Pancreas (tissue), 10 donors: ENCODE results near the gene NOL9. TPM values are rescaled to one million over a fixed set of nuclear protein-coding genes. Genes with fewer than 3 reads are reported as not detected.

Experiments used
- ATAC-seq, 4 donors: fragments of 200-7000 bp; cut with Tn5 transposase; one replicate each; pipeline versions ENCODE4 v1.8.0 to v1.9.1; 2020; ENCODE audit warnings: mild to moderate bottlenecking in 4 of 4, moderate library complexity in 4 of 4
- DNase-seq, 6 donors: peaks; one replicate each; pipeline ENCODE4 v3.0.0-alpha.2; 2020
- FAIRE-seq: peaks from 2 replicates; lab custom pipeline; 2012; peaks lifted over from hg19 to GRCh38; lab: Jason Lieb, UNC
- H3K27ac ChIP-seq, 4 donors: fragments of 200-600 bp; sonication (generic); 1 replicate in 3 of 4; 2 replicates in 1 of 4; pipeline versions ENCODE4 v1.5.0 to v1.8.0; 2020
- H3K27me3 ChIP-seq, 4 donors: fragments of 200-600 bp; one replicate each; pipeline ENCODE4 v1.8.0; 2021
- H3K36me3 ChIP-seq, 3 donors: fragments of 200-600 bp; sonication (generic) in 1 of 3; one replicate each; pipeline versions ENCODE4 v1.5.0 to v1.8.0; 2020 to 2021
- H3K4me1 ChIP-seq, 3 donors: fragments of 200-600 bp; one replicate each; pipeline ENCODE4 v1.8.0; 2021
- H3K4me3 ChIP-seq, 4 donors: fragments of 200-600 bp; sonication (generic) in 2 of 4; one replicate each; pipeline versions ENCODE4 v1.5.0 to v1.8.0; 2020 to 2021
- H3K9me3 ChIP-seq, 4 donors: fragments of 200-600 bp; one replicate each; pipeline ENCODE4 v1.8.0; 2021
- WGBS, 2 donors: extraction: QIAGEN DNeasy Blood & Tissue Kit; methylation state at CpG; one replicate each; pipeline ENCODE4 v1.1.7; 2013; 5-methylcytosine and 5-hydroxymethylcytosine counted together
- intact Hi-C, 3 donors: fragments of 100-400 bp; cut with DNase I; formaldehyde crosslinking; loops; one replicate each; pipeline versions ENCODE4 v1.11.1 to v1.14.2; 2022
- polyA plus RNA-seq, 2 donors: library from polyadenylated mRNA; stranded (reverse); fragments of 200-250 nt; gene quantifications; one replicate each; pipeline ENCODE4 v1.2.3, GENCODE V29; 2013
- total RNA-seq, 6 donors: library from RNA; stranded (reverse); fragmentation: NEBNext Ultra II Directional in 4 of 6; extraction: Animal tissue kit (Norgen Biotek cat#: 25700) in 4 of 6; gene quantifications; one replicate each; pipeline versions ENCODE4 v1.2.1 to v1.2.4, GENCODE V29; 2021 to 2023
- TF ChIP-seq, protein P1 (sequence below), 4 donors: fragments of 200-600 bp; sonication (generic) in 3 of 4; IDR thresholded peaks; one replicate each; pipeline versions ENCODE4 v1.5.0 to v1.8.0; 2021; ENCODE audit warnings: antibody characterized with exemption in 4 of 4
- donor health status: healthy with polysubstance abuse.
- donor health status: DM: no; HTN: no; CAD: no; lungs with moderate emphysema.
- donor health status: DM: no; HTN: no; CAD: no.
- donor health status: control.
- donor health status: control.
- donor health status: Bipolar disorder and iron deficiency.
- donor health status: DM: yes; HTN: yes; CAD: no.
- donor health status: DM: no; HTN: no; CAD: no.
- donor health status: DM: no; HTN: no; CAD: no.
- donor health status: DM: yes; HTN: yes; CAD: no.

Gene NOL9
- total and polyA plus RNA-seq, 8 donors = 7.5 to 15.1 (median 11.4) TPM

GRCh38 chr1:6485168-6486101, 68.9 kb downstream of the NOL9 start:
- peak in 2 of 6 donors; percentile 33 to 75 for DNase-seq

GRCh38 chr1:6484826-6485167, 69.5 kb downstream of the NOL9 start:
- no peaks in the 10 kb centered on the region for H3K9me3 ChIP-seq
- H3K4me1 ChIP-seq = no peaks in the 10 kb centered on the region
- TF ChIP-seq, protein P1, sequence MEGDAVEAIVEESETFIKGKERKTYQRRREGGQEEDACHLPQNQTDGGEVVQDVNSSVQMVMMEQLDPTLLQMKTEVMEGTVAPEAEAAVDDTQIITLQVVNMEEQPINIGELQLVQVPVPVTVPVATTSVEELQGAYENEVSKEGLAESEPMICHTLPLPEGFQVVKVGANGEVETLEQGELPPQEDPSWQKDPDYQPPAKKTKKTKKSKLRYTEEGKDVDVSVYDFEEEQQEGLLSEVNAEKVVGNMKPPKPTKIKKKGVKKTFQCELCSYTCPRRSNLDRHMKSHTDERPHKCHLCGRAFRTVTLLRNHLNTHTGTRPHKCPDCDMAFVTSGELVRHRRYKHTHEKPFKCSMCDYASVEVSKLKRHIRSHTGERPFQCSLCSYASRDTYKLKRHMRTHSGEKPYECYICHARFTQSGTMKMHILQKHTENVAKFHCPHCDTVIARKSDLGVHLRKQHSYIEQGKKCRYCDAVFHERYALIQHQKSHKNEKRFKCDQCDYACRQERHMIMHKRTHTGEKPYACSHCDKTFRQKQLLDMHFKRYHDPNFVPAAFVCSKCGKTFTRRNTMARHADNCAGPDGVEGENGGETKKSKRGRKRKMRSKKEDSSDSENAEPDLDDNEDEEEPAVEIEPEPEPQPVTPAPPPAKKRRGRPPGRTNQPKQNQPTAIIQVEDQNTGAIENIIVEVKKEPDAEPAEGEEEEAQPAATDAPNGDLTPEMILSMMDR (IDR thresholded peaks at IDR 0.05) = no peak
- no peak overlapping the region for H3K27ac ChIP-seq
- H3K4me3 ChIP-seq = peak overlapping the region in 1 of 4 donors; percentile 42
- H3K36me3 ChIP-seq = no peaks in the 10 kb centered on the region
- DNase-seq (no peak), ATAC-seq (no peak), FAIRE-seq (no peak)
- intact Hi-C loops = loop anchor here in 2 of 3 donors (5.0 to 10.0 kb wide), 2 partner anchors 158 to 160 kb away; no protein-coding TSS in a partner anchor
- WGBS, 2 donors = 43 to 47% methylated on average over 12 to 13 of the region's 13 CpGs
- H3K27me3 ChIP-seq = no peaks in the 10 kb centered on the region

More at GRCh38 chr1:6485168-6486101, 68.9 kb downstream of the NOL9 start:
- Histone ChIP-seq H3K4me1 (no peaks in the 10 kb centered on the region), H3K27me3 (no peaks in the 10 kb centered on the region), H3K4me3 (peak overlapping the region in 1 of 4 donors; percentile 42), H3K9me3 (no peaks in the 10 kb centered on the region), H3K27ac (no peak overlapping the region), H3K36me3 (no peaks in the 10 kb centered on the region)
- ATAC-seq (no peak), FAIRE-seq (no peak)
- TF ChIP-seq, protein P1 (IDR thresholded peaks at IDR 0.05) = no peak
- intact Hi-C loops = loop anchor here in 2 of 3 donors (5.0 to 10.0 kb wide), 2 partner anchors 157 to 159 kb away; no protein-coding TSS in a partner anchor
- 4 to 5% methylated on average over 58 to 80 of the region's 80 CpGs for WGBS, 2 donors

DNA sequence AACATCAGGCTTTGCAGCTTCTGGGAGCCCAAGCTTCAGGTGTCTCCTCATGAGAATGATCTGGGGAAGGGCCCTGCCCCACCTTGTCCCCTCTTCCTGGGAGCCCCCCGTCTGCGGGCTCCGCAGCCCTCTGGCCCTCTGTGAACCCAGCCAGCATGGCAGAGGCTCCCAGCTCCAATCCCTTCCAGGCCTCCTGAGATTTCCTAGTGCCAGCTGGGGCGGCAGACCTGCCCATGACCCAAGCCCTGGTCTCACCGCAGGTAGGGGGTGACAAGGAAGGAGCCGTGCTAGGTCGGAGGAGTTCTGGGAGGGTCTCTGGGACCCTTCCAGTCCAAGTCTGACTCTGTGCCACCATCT, 70.6 kb downstream of the NOL9 start:
- Histone ChIP-seq H3K27me3 (no peaks in the 10 kb centered on the region), H3K36me3 (no peaks in the 10 kb centered on the region), H3K27ac (no peak overlapping the region), H3K4me3 (no peak overlapping the region), H3K9me3 (no peaks in the 10 kb centered on the region), H3K4me1 (no peaks in the 10 kb centered on the region)
- TF ChIP-seq, protein P1 (IDR thresholded peaks at IDR 0.05) = no peak
- WGBS, 2 donors = 88 to 91% methylated on average over 7 of the region's 7 CpGs
- ATAC-seq (no peak), DNase-seq (peak in 2 of 6 donors; percentile 13 to 45), FAIRE-seq (no peak)
- intact Hi-C loops = loop anchor here in 1 of 3 donors (10.0 kb wide), 1 partner anchor 161 kb away; no protein-coding TSS in a partner anchor

DNA sequence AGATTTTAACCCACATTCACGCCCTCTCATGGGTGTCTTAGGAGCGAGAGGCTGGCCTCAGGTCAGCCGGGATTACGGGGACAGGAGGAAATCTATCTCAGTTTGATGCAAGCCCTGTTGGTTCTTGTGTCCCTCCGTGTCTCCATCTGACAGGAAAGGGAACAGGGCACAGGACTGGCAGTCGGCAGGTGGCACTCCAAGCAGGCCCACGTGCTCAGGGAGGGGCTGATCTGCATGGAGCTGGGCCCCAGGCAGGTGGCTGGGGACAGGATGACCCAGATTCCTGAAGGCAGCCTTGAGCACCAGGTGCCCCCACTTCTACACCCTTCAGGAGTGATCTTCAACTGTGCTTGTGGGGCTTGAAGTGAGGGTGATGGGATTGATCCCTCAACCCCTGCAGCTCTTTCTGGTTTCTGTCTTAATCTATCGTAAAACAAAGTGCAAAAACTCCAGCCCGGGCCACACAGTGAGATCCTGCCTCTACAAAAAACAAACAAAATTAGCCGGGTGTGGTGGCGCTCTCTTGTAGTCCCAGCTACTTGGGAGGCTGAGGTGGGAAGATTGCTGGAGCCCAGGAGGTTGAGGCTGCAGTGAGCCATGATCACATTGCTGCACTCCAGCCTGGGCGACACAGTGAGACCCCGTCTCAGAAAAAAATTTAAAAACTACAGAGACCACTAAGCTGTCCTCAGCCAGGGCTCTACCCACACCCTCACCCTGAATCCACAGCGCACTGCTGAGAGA, 71.1 kb downstream of the NOL9 start:
- peak in 1 of 6 donors; percentile 12 for DNase-seq
- intact Hi-C loops = loop anchor here in 1 of 3 donors (10.0 kb wide), 1 partner anchor 162 kb away; no protein-coding TSS in a partner anchor
- Histone ChIP-seq H3K9me3 (no peaks in the 10 kb centered on the region), H3K4me1 (no peaks in the 10 kb centered on the region), H3K4me3 (no peak overlapping the region), H3K27me3 (no peaks in the 10 kb centered on the region), H3K27ac (no peak overlapping the region), H3K36me3 (no peaks in the 10 kb centered on the region)
- 74 to 82% methylated on average over 14 of the region's 14 CpGs for WGBS, 2 donors
- TF ChIP-seq, protein P1 (IDR thresholded peaks at IDR 0.05) = no peak
- no peak for FAIRE-seq
- ATAC-seq = peak in 1 of 4 donors; percentile 34
